GM12878 (cell line): Measurements from ENCODE around the gene USH2A. TPM values are rescaled to one million over a fixed set of nuclear protein-coding genes. Genes with fewer than 3 reads are reported as not detected.

ENCODE experiments used
- ATAC-seq: fragments of 200-7000 bp; cut with Tn5 transposase; 3 replicates; pipeline ENCODE4 v1.9.1; 2020; ENCODE audit warnings: mild to moderate bottlenecking, moderate library complexity
- BruUV-seq: library from RNA; stranded (reverse); fragments of 400-500 nt; replicated peaks from 2 replicates; lab custom pipeline; 2021; lab: Mats Ljungman, UMichigan
- CTCF ChIA-PET: fragments of 300-600 bp; sonication (Branson Sonifier 250); formaldehyde crosslinking; extraction: SDS; loops from one replicate; lab custom pipeline; 2021; ENCODE audit warnings: inconsistent platforms; lab: Yijun Ruan, JAX
- POLR2A ChIA-PET: fragments of 350-600 bp; formaldehyde crosslinking; extraction: SDS; loops from one replicate; lab custom pipeline; 2021; ENCODE audit warnings: inconsistent platforms; lab: Charles Lee
- RAD21 ChIA-PET: fragments of 300-600 bp; sonication (Branson Sonifier 250); formaldehyde crosslinking; loops from one replicate; lab custom pipeline; 2023; ENCODE audit warnings: antibody characterized with exemption; ENCODE audit not compliant: unreplicated experiment; lab: Charles Lee
- SMC1A ChIA-PET: fragments of 300-600 bp; sonication (Branson Sonifier 250); formaldehyde crosslinking; loops from one replicate; lab custom pipeline; 2023; ENCODE audit not compliant: unreplicated experiment, uncharacterized antibody; lab: Charles Lee
- DNase-seq: peaks from one replicate; pipeline ENCODE4 v3.0.0-alpha.2; 2011; ENCODE audit warnings: low read depth, low spot score
- FAIRE-seq: peaks from 3 replicates; lab custom pipeline; 2011; peaks lifted over from hg19 to GRCh38; lab: Jason Lieb, UNC
- H2AFZ ChIP-seq: 2 replicates; pipeline ENCODE4 v1.6.0; 2011; ENCODE audit warnings: low read depth, low read length, control low read depth; ENCODE audit not compliant: control insufficient read depth
- H3K27ac ChIP-seq: 2 replicates; pipeline ENCODE4 v1.5.1; 2011; ENCODE audit warnings: control low read depth; ENCODE audit not compliant: control insufficient read depth, insufficient read depth
- H3K27me3 ChIP-seq, 2 experiments: replicated peaks in 1 of 2; 2 replicates each; pipeline versions ENCODE4 v1.6.0 to v1.6.1; 2011; ENCODE audit warnings: low read length in 1 of 2; ENCODE audit not compliant: control insufficient read depth in 2 of 2, insufficient read depth in 2 of 2
- H3K36me3 ChIP-seq, 2 experiments: 2 replicates each; pipeline ENCODE4 v1.5.1; 2011; ENCODE audit warnings: low read length in 1 of 2; ENCODE audit not compliant: control insufficient read depth in 2 of 2, insufficient read depth in 2 of 2
- H3K4me1 ChIP-seq: 2 replicates; pipeline ENCODE4 v1.6.1; 2011; ENCODE audit warnings: mild to moderate bottlenecking, low read length, moderate library complexity, mixed read lengths; ENCODE audit not compliant: control insufficient read depth, insufficient read depth
- H3K4me2 ChIP-seq: 2 replicates; pipeline ENCODE4 v1.6.0; 2011; ENCODE audit warnings: control low read depth; ENCODE audit not compliant: control insufficient read depth, insufficient read depth
- H3K4me3 ChIP-seq: fragments of 200-600 bp; sonication (generic); 2 replicates; pipeline ENCODE4 v1.5.1; 2016
- H3K79me2 ChIP-seq: 2 replicates; pipeline ENCODE4 v1.6.0; 2011; ENCODE audit warnings: low read length; ENCODE audit not compliant: control insufficient read depth, insufficient read depth
- H3K9ac ChIP-seq: 2 replicates; pipeline ENCODE4 v1.8.0; 2011; ENCODE audit warnings: low read length, control low read depth, mixed read lengths; ENCODE audit not compliant: control insufficient read depth, insufficient read depth
- H3K9me3 ChIP-seq: replicated peaks from 3 replicates; pipeline ENCODE4 v1.5.1; 2011; ENCODE audit warnings: mild to moderate bottlenecking, low read length; ENCODE audit not compliant: control insufficient read depth, insufficient read depth
- H4K20me1 ChIP-seq: 2 replicates; pipeline ENCODE4 v1.6.0; 2011; ENCODE audit not compliant: control insufficient read depth, insufficient read depth
- CBX3 ChIP-seq: fragments of 200-600 bp; sonication (generic); IDR thresholded peaks from 2 replicates; pipeline ENCODE4 v1.6.1; 2016; ENCODE audit warnings: low read depth, borderline replicate concordance
- CBX5 ChIP-seq: sonication (generic); IDR thresholded peaks from 2 replicates; pipeline ENCODE4 v1.6.1; 2016; ENCODE audit warnings: low read depth, moderate library complexity, mild to moderate bottlenecking, inconsistent platforms
- CEBPB ChIP-seq, 2 experiments: fragments of 150-350 bp in 1 of 2; IDR thresholded peaks; 2 replicates each; pipeline ENCODE4 v1.6.1; 2012 to 2014; ENCODE audit warnings: low read depth in 2 of 2, low read length in 2 of 2, borderline replicate concordance in 1 of 2, inconsistent platforms in 1 of 2
- CHD2 ChIP-seq: IDR thresholded peaks from 2 replicates; pipeline ENCODE4 v1.6.1; 2011; ENCODE audit warnings: low read depth, low read length, improper control_type of control experiment, borderline replicate concordance
- CHD4 ChIP-seq: fragments of 200-600 bp; sonication (generic); IDR thresholded peaks from 2 replicates; pipeline ENCODE4 v1.6.1; 2016; ENCODE audit warnings: mild to moderate bottlenecking
- CUX1 ChIP-seq: IDR thresholded peaks from 2 replicates; pipeline ENCODE4 v1.6.1; 2012; ENCODE audit warnings: improper control_type of control experiment, low read depth, low read length; ENCODE audit not compliant: insufficient replicate concordance
- FOXK2 ChIP-seq: fragments of 450-650 bp; IDR thresholded peaks from 2 replicates; pipeline ENCODE4 v1.6.1; 2017; ENCODE audit warnings: mild to moderate bottlenecking, moderate library complexity
- KDM1A ChIP-seq: fragments of 200-600 bp; sonication (generic); IDR thresholded peaks from 2 replicates; pipeline ENCODE4 v1.6.1; 2016; ENCODE audit warnings: borderline replicate concordance
- MLLT1 ChIP-seq: fragments of 450-650 bp; IDR thresholded peaks from 2 replicates; pipeline ENCODE4 v1.6.1; 2016; ENCODE audit warnings: mild to moderate bottlenecking
- MXI1 ChIP-seq: fragments of 150-350 bp; IDR thresholded peaks from 2 replicates; pipeline ENCODE4 v1.6.1; 2011; ENCODE audit warnings: low read depth, mild to moderate bottlenecking, inconsistent platforms, low read length, improper control_type of control experiment
- NFYA ChIP-seq: IDR thresholded peaks from 2 replicates; pipeline ENCODE4 v1.6.1; 2011; ENCODE audit warnings: low read depth, mild to moderate bottlenecking, low read length, improper control_type of control experiment, borderline replicate concordance
- PKNOX1 ChIP-seq: fragments of 450-650 bp; IDR thresholded peaks from 2 replicates; pipeline ENCODE4 v1.6.1; 2016; ENCODE audit warnings: mild to moderate bottlenecking
- POLR2AphosphoS5 ChIP-seq: IDR thresholded peaks from 2 replicates; pipeline ENCODE4 v1.6.1; 2011; ENCODE audit warnings: mild to moderate bottlenecking, low read length, inconsistent platforms
- RAD21 ChIP-seq: IDR thresholded peaks from 2 replicates; pipeline ENCODE4 v1.6.1; 2011; ENCODE audit warnings: mild to moderate bottlenecking, low read depth, low read length, moderate library complexity; ENCODE audit not compliant: insufficient read depth
- USF2 ChIP-seq: IDR thresholded peaks from 2 replicates; pipeline ENCODE4 v1.6.1; 2011; ENCODE audit warnings: low read depth, low read length, improper control_type of control experiment, borderline replicate concordance
- ZZZ3 ChIP-seq: IDR thresholded peaks from 2 replicates; pipeline ENCODE4 v1.6.1; 2011; ENCODE audit warnings: low read depth; ENCODE audit not compliant: control insufficient read depth, insufficient read length
- WGBS: methylation state at CpG from one replicate; pipeline ENCODE4 v1.1.6; 2016; ENCODE audit warnings: low lambda C conversion rate; ENCODE audit not compliant: insufficient replicate concordance, insufficient coverage; ENCODE audit errors: missing lambda C conversion rate; 5-methylcytosine and 5-hydroxymethylcytosine counted together
- in situ Hi-C: fragments of 300-500 bp; cut with MboI; formaldehyde crosslinking; loops from 9 replicates; pipeline ENCODE4 v1.14.3; 2018; ENCODE audit warnings: mixed read lengths
- intact Hi-C: fragments of 100-400 bp; cut with micrococcal nuclease; formaldehyde crosslinking; loops from one replicate; pipeline ENCODE4 v1.14.2; 2022; ENCODE audit not compliant: unreplicated experiment
- polyA plus RNA-seq, 11 experiments: library from polyadenylated mRNA; depleted of rRNA in 4 of 11; unstranded in 6 of 11; stranded (reverse) in 5 of 11; fragments of >200 nt; fragmentation: Nextera tagmentation in 4 of 11; fragmentation: Illumina TruSeq in 1 of 11; extraction: Ambion mirVana in 4 of 11; extraction: Trizol in 1 of 11; gene quantifications; 1 replicate in 1 of 11; 2 replicates in 10 of 11; pipeline versions ENCODE4 v1.2.1 to v1.2.3, GENCODE V29; 2011 to 2016; ENCODE audit warnings: inconsistent platforms in 2 of 11, missing spikeins in 2 of 11, low read depth in 1 of 11
- total RNA-seq, 4 experiments: library from RNA; depleted of rRNA in 3 of 4; stranded (reverse); fragments of >200 nt in 3 of 4; fragmentation: Illumina TruSeq in 1 of 4; extraction: Trizol in 1 of 4; gene quantifications; 2 replicates each; pipeline versions ENCODE4 v1.2.1 to v1.2.3, GENCODE V29; 2013 to 2021

The USH2A gene
- total and polyA plus RNA-seq, 10 of the 15 experiments (the other 5 are each of a cell fraction or from before 2014, with no cell fraction given): under 0.01 to 0.20 (median 0.01) TPM; not detected in 2

- TF ChIP-seq CUX1 (no peak), CBX5 (no peak), CHD4 (no peak), FOXK2 (no peak), RAD21 (no peak), USF2 (no peak), MXI1 (no peak)
Measured at GRCh38 chr1:216387782-216388181, 35.5 kb downstream of the USH2A start (continued).

GRCh38 chr1:216379441-216379840, 43.8 kb downstream of the USH2A start:
- FAIRE-seq (no peak), DNase-seq (no peak), ATAC-seq (no peak)
- Histone ChIP-seq H3K4me1 (no peaks in the 10 kb centered on the region), H3K27ac (no peak overlapping the region), H3K79me2 (no peaks in the 10 kb centered on the region), H2AFZ (no peak overlapping the region), H4K20me1 (no peaks in the 10 kb centered on the region), H3K9me3 (no peaks in the 10 kb centered on the region), H3K27me3 (no peaks in the 10 kb centered on the region), H3K36me3 (no peaks in the 10 kb centered on the region), H3K4me3 (no peak overlapping the region), H3K4me2 (no peak overlapping the region), H3K9ac (no peak overlapping the region)
- ChIA-PET POLR2A (no interaction called here), CTCF (no interaction called here), RAD21 (no interaction called here), SMC1A (no interaction called here)
- intact Hi-C loops (no loop called here), in situ Hi-C loops (no loop called here)
- 0% methylated on average over 1 of the region's 1 CpG for WGBS
- no TSS peak for BruUV-seq
- no peak for TF ChIP-seq POLR2AphosphoS5
- no peak for TF ChIP-seq CEBPB (IDR thresholded peaks at IDR 0.05; ENCODE audit: borderline replicate concordance in 1 of 2, low read depth in 2 of 2, low read length in 2 of 2)
- no peak for TF ChIP-seq CBX3
- no peak for TF ChIP-seq PKNOX1
- no peak for TF ChIP-seq CHD2
- no peak for TF ChIP-seq MLLT1
- TF ChIP-seq KDM1A: no peak
- no peak for TF ChIP-seq NFYA
- no peak for TF ChIP-seq ZZZ3
